GM23338 (cell line): ENCODE results near the gene BLTP2. TPM values are rescaled to one million over a fixed set of nuclear protein-coding genes. Genes with fewer than 3 reads are reported as not detected.

Source experiments
- ATAC-seq: fragments of 200-7000 bp; cut with Tn5 transposase; 3 replicates; pipeline ENCODE4 v1.9.1; 2020
- DNase-seq: peaks from one replicate; pipeline ENCODE4 v3.0.0-alpha.2; 2015; ENCODE audit warnings: low spot score
- H2AFZ ChIP-seq: fragments of 200-600 bp; sonication (generic); 2 replicates; pipeline ENCODE4 v1.8.0; 2016; ENCODE audit warnings: antibody characterized with exemption, mild to moderate bottlenecking, moderate library complexity
- H3F3A ChIP-seq: fragments of 200-600 bp; sonication (generic); replicated peaks from 2 replicates; pipeline ENCODE4 v1.8.0; 2017; ENCODE audit warnings: antibody characterized with exemption, mixed run types, low read depth
- H3K27ac ChIP-seq: fragments of 200-600 bp; sonication (generic); 2 replicates; pipeline ENCODE4 v1.6.1; 2016; ENCODE audit warnings: low read depth
- H3K27me3 ChIP-seq: fragments of 200-600 bp; sonication (generic); 2 replicates; pipeline ENCODE4 v1.8.0; 2016; ENCODE audit warnings: mild to moderate bottlenecking, mixed run types, moderate library complexity; ENCODE audit not compliant: insufficient read depth
- H3K36me3 ChIP-seq: fragments of 200-600 bp; sonication (generic); 2 replicates; pipeline ENCODE4 v1.8.0; 2016; ENCODE audit warnings: mild to moderate bottlenecking; ENCODE audit not compliant: insufficient read depth
- H3K4me1 ChIP-seq: fragments of 200-600 bp; sonication (generic); 2 replicates; pipeline ENCODE4 v1.8.0; 2016; ENCODE audit warnings: mild to moderate bottlenecking, moderate library complexity; ENCODE audit not compliant: insufficient read depth
- H3K4me2 ChIP-seq: fragments of 200-600 bp; sonication (generic); 2 replicates; pipeline ENCODE4 v1.7.1; 2017; ENCODE audit warnings: mixed run types
- H3K4me3 ChIP-seq: fragments of 200-600 bp; sonication (generic); 2 replicates; pipeline ENCODE4 v1.6.1; 2016; ENCODE audit warnings: mixed run types
- H3K79me2 ChIP-seq: fragments of 200-600 bp; sonication (generic); replicated peaks from 2 replicates; pipeline ENCODE4 v1.8.0; 2017; ENCODE audit warnings: mild to moderate bottlenecking; ENCODE audit not compliant: insufficient read depth
- H3K9me2 ChIP-seq: fragments of 200-600 bp; sonication (generic); 2 replicates; pipeline ENCODE4 v1.8.0; 2017; ENCODE audit not compliant: insufficient read depth
- H4K20me1 ChIP-seq: fragments of 200-600 bp; sonication (generic); replicated peaks from 2 replicates; pipeline ENCODE4 v1.8.0; 2017; ENCODE audit warnings: mild to moderate bottlenecking; ENCODE audit not compliant: insufficient read depth
- H3K27ac Mint-ChIP-seq: 2 replicates; pipeline ENCODE4 v1.8.0; 2020; ENCODE audit warnings: inconsistent platforms, mild to moderate bottlenecking, moderate library complexity, mixed read lengths
- H3K27me3 Mint-ChIP-seq: 3 replicates; pipeline ENCODE4 v1.8.0; 2022; ENCODE audit warnings: low read depth, mild to moderate bottlenecking, moderate library complexity, mixed read lengths, inconsistent platforms; ENCODE audit not compliant: insufficient read depth, poor library complexity
- H3K36me3 Mint-ChIP-seq: 3 replicates; pipeline ENCODE4 v1.8.0; 2021; ENCODE audit warnings: low read depth, mild to moderate bottlenecking, inconsistent platforms, moderate library complexity, mixed read lengths
- H3K4me1 Mint-ChIP-seq: 3 replicates; pipeline ENCODE4 v1.8.0; 2020; ENCODE audit warnings: mild to moderate bottlenecking, inconsistent platforms, mixed read lengths
- H3K4me3 Mint-ChIP-seq: 3 replicates; pipeline ENCODE4 v1.8.0; 2021; ENCODE audit warnings: moderate library complexity, mild to moderate bottlenecking, inconsistent platforms, mixed read lengths
- H3K9me3 Mint-ChIP-seq: 3 replicates; pipeline ENCODE4 v1.8.0; 2020; ENCODE audit warnings: moderate library complexity, mild to moderate bottlenecking, inconsistent platforms, mixed read lengths
- CREB1 ChIP-seq: fragments of 250-450 bp; sonication (Bioruptor Pico); IDR thresholded peaks from 2 replicates; pipeline ENCODE4 v1.5.0; 2020; ENCODE audit warnings: low read depth, mild to moderate bottlenecking, moderate library complexity
- ETS1 ChIP-seq: IDR thresholded peaks from 2 replicates; pipeline ENCODE4 v1.6.1; 2016; ENCODE audit warnings: antibody characterized with exemption
- EZH2 ChIP-seq: fragments of 200-600 bp; sonication (generic); IDR thresholded peaks from one replicate; pipeline ENCODE4 v1.8.0; 2017; ENCODE audit warnings: antibody characterized with exemption, mild to moderate bottlenecking, low read depth; ENCODE audit not compliant: unreplicated experiment
- JUNB ChIP-seq: IDR thresholded peaks from one replicate; pipeline ENCODE4 v1.6.1; 2016; ENCODE audit warnings: antibody characterized with exemption; ENCODE audit not compliant: unreplicated experiment
- NANOG ChIP-seq: IDR thresholded peaks from 2 replicates; pipeline ENCODE4 v1.6.1; 2016; ENCODE audit warnings: antibody characterized with exemption, borderline replicate concordance
- POLR2AphosphoS5 ChIP-seq: IDR thresholded peaks from 2 replicates; pipeline ENCODE4 v1.6.1; 2016; ENCODE audit warnings: antibody characterized with exemption, low read depth
- REST ChIP-seq: IDR thresholded peaks from one replicate; pipeline ENCODE4 v1.6.1; 2018; ENCODE audit warnings: antibody characterized with exemption; ENCODE audit not compliant: unreplicated experiment
- ZNF114 ChIP-seq: fragments of 250-450 bp; sonication (Bioruptor Pico); IDR thresholded peaks from 2 replicates; pipeline ENCODE4 v1.5.0; 2020; ENCODE audit warnings: mild to moderate bottlenecking, moderate library complexity
- ZNF331 ChIP-seq: fragments of 250-450 bp; sonication (Bioruptor Pico); IDR thresholded peaks from 2 replicates; pipeline ENCODE4 v1.5.0; 2020; ENCODE audit warnings: low read depth, mild to moderate bottlenecking, moderate library complexity
- polyA plus RNA-seq: library from polyadenylated mRNA; unstranded; fragments of >200 nt; fragmentation: Nextera tagmentation; extraction: Ambion mirVana; gene quantifications from 2 replicates; pipeline ENCODE4 v1.2.1, GENCODE V29; 2016
- total RNA-seq: library from RNA; depleted of rRNA; stranded (reverse); fragments of >200 nt; shearing (Covaris generic); gene quantifications from 2 replicates; pipeline ENCODE4 v1.2.3, GENCODE V29; 2014
- TF ChIP-seq, protein P1 (sequence below), 2 experiments: fragments of 200-600 bp in 1 of 2; sonication (generic) in 1 of 2; conservative IDR thresholded peaks; 2 replicates each; pipeline versions ENCODE4 v1.5.1 to v1.6.1; 2016 to 2017; ENCODE audit warnings: antibody characterized with exemption in 2 of 2, low read depth in 2 of 2, mild to moderate bottlenecking in 2 of 2, moderate library complexity in 1 of 2

Gene BLTP2
- total and polyA plus RNA-seq, 2 experiments from 2014 or later: 58.6 to 166 TPM

DNA sequence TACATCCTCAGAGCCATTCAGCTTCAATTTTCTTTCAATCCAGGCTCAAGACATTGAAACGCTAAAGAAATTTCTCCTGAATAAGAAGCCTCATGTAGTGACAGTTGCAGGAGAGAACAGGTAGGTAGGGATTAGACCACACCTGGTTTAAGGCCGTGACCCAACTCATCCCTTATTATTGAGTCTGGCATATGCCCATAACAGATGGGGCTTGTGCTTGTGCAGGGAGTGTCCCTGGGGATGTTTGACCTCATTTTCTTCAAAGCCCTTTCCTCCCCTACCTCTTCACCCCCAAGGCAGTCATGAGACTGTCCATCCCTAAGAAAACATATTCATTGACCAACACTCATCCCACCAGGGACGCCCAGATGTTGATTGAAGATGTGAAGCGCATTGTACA lies 41.3 kb upstream of the BLTP2 start (continued):
- TF ChIP-seq, protein P1, sequence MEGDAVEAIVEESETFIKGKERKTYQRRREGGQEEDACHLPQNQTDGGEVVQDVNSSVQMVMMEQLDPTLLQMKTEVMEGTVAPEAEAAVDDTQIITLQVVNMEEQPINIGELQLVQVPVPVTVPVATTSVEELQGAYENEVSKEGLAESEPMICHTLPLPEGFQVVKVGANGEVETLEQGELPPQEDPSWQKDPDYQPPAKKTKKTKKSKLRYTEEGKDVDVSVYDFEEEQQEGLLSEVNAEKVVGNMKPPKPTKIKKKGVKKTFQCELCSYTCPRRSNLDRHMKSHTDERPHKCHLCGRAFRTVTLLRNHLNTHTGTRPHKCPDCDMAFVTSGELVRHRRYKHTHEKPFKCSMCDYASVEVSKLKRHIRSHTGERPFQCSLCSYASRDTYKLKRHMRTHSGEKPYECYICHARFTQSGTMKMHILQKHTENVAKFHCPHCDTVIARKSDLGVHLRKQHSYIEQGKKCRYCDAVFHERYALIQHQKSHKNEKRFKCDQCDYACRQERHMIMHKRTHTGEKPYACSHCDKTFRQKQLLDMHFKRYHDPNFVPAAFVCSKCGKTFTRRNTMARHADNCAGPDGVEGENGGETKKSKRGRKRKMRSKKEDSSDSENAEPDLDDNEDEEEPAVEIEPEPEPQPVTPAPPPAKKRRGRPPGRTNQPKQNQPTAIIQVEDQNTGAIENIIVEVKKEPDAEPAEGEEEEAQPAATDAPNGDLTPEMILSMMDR (conservative IDR thresholded peaks at IDR 0.05; ENCODE audit: low read depth in 2 of 2): no peak
- TF ChIP-seq POLR2AphosphoS5 (no peak), JUNB (no peak)

DNA sequence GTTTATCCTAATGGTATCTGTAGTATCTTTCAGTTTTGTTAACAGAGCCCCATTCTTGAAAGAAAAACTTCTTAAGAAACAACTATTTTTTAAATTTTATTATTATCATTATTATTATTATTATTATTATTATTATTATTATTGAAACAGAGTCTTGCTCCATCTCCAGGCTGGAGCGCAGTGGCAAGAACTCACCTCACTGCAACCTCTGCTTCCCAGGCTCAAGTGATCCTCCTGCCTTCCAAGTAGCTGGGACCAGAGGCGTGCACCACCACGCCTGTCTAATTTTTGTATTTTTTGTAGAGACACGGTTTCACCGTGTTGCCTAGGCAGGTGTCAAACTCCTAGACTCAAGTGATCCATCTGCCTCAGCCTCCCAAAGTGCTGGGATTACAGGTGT lies 40.4 kb upstream of the BLTP2 start:
- no peaks in the 10 kb centered on the region for H3K4me1 ChIP-seq
- Mint-ChIP-seq H3K4me3 (no peak overlapping the region), H3K36me3 (peaks cover 98% of the 10 kb centered on the region), H3K27ac (no peak overlapping the region), H3K9me3 (no peaks in the 10 kb centered on the region; the same call in 2 of the 3 replicates), H3K27me3 (peaks cover 11% of the 10 kb centered on the region), H3K4me1 (no peaks in the 10 kb centered on the region)
- H3K27me3 ChIP-seq: no peaks in the 10 kb centered on the region
- H3K36me3 ChIP-seq: peaks cover 96% of the 10 kb centered on the region
- no peak overlapping the region for H3K4me2 ChIP-seq
- H3F3A ChIP-seq: 0 out of 2 replicates have a peak, but pooled peaks cover 9% of the 10 kb centered on the region
- H2AFZ ChIP-seq: no peak overlapping the region
- H3K4me3 ChIP-seq: no peak overlapping the region
- no peaks in the 10 kb centered on the region for H3K9me2 ChIP-seq
- peaks cover 7% of the 10 kb centered on the region for H4K20me1 ChIP-seq
- no peak for ATAC-seq
- no peak for DNase-seq
- TF ChIP-seq ZNF331 (no peak), NANOG (no peak), ZNF114 (CRISPR knock-in tag) (no peak), EZH2 (no peak), REST (no peak), CREB1 (no peak)
- no peak overlapping the region for H3K27ac ChIP-seq
- H3K79me2 ChIP-seq: no peaks in the 10 kb centered on the region

DNA sequence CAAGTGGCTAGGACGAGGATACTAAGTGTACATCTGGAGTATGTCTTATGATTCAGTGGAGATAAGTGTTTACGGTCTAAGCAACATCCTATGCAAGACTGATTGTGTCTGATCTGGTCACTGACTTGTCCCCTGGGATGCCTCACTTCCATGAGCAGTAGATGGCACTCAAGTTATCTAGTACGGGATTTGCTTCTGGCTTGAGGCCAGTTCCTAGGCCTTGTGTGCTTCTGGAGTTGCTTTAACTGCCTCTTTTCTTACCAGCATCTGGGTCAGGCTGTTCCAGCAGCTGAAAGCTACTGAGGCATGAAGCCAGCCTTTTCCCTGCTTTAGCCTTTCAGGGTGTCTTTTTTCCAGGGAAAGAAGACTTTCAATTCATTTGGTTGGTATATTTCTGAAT lies 40.0 kb upstream of the BLTP2 start:
- Histone ChIP-seq H3K36me3 (peaks cover 93% of the 10 kb centered on the region), H3K4me1 (no peaks in the 10 kb centered on the region), H3K27me3 (no peaks in the 10 kb centered on the region), H3K4me2 (no peak overlapping the region), H3K9me2 (no peaks in the 10 kb centered on the region), H3K79me2 (no peaks in the 10 kb centered on the region), H3K4me3 (no peak overlapping the region), H3F3A (0 out of 2 replicates have a peak, but pooled peaks cover 9% of the 10 kb centered on the region), H2AFZ (no peak overlapping the region), H3K27ac (no peak overlapping the region), H4K20me1 (peaks cover 7% of the 10 kb centered on the region)
- no peak overlapping the region for H3K27ac Mint-ChIP-seq
- no peak overlapping the region for H3K4me3 Mint-ChIP-seq
- no peaks in the 10 kb centered on the region; the same call in 2 of the 3 replicates for H3K9me3 Mint-ChIP-seq
- ATAC-seq: no peak
- H3K4me1 Mint-ChIP-seq: no peaks in the 10 kb centered on the region
- no peak for TF ChIP-seq ETS1
- no peak for TF ChIP-seq POLR2AphosphoS5
- no peak for TF ChIP-seq EZH2
- TF ChIP-seq ZNF331: no peak
- TF ChIP-seq, protein P1 (conservative IDR thresholded peaks at IDR 0.05; ENCODE audit: low read depth in 2 of 2): peak in 1 of 2 experiments; percentile 21; a peak in 1 of 4 replicates
- no peak for TF ChIP-seq JUNB
- TF ChIP-seq CREB1: no peak
- DNase-seq: no peak
- peaks cover 10% of the 10 kb centered on the region for H3K27me3 Mint-ChIP-seq
- H3K36me3 Mint-ChIP-seq: peaks cover 94% of the 10 kb centered on the region
